Activated CD8-positive, alpha-beta memory T cell treated with anti-CD3 and anti-CD28 coated beads for 24 hours (primary cell): ENCODE measurements around the gene ASB11.
"Not testable (repeated sequence)": the region's sequence is repeated elsewhere in the genome, so short reads cannot be mapped to it uniquely, and the experiment has no call there.

Source experiments
- DNase-seq: peaks from one replicate; pipeline ENCODE4 v3.0.0-alpha.2; 2020

Gene ASB11

GRCh38 chrX:15301924-15302323 lies 13.5 kb downstream of the ASB11 start:
- DNase-seq, result no peak

DNA sequence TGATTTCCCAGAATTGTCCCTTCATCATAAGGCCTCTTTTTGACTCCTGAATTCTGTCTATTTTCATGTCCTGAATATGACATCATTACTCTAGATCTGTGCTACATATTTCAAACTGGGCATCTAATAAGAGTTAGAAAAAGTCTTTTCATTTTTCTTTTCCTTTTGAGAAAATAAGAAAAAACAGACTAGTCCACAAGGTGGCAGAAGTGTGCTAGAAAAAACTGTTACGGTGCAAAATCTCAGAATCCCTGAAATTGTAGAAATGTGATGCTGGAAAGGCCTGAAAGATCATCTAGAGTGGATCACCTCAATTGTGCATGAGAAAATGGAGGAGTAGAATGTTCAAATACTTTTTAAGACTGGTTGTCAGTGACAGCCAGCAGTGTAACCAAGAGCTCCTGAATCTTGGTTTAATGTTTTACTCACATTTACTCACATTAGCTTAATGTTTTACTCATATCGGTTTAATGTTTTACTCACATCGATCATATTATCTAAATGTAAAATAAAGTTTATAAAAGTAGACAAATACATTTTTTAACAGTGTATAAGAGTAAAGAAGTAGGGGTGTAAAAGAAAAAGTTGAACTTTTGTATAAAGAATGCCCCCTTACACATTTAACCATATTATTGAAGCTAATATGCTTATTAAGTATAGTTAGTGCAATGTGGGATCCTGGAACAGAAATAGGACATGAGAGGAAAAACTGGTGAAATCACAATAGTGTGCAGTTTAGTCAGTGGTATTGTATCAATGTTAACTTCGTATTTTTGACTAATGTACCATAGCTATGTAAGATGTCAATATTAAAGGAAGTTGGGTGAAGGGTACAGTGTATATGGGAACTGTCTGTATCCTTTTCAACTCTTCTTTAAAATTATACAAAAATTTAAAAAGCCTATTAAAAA lies 15.2 kb downstream of the ASB11 start:
- no peak for DNase-seq

GRCh38 chrX:15298780-15299179 lies 16.7 kb downstream of the ASB11 start:
- no peak for DNase-seq

- DNase-seq, result no peak
These were observed 17.2 kb downstream of the ASB11 start for GRCh38 chrX:15298201-15298600.

- no peak for DNase-seq
These were observed 22.0 kb downstream of the ASB11 start for GRCh38 chrX:15293451-15293850.

- no peak for DNase-seq
These were observed 22.6 kb downstream of the ASB11 start for GRCh38 chrX:15292861-15293260.

- DNase-seq, result no peak
These were observed 37.8 kb downstream of the ASB11 start for GRCh38 chrX:15277604-15278003.

DNA sequence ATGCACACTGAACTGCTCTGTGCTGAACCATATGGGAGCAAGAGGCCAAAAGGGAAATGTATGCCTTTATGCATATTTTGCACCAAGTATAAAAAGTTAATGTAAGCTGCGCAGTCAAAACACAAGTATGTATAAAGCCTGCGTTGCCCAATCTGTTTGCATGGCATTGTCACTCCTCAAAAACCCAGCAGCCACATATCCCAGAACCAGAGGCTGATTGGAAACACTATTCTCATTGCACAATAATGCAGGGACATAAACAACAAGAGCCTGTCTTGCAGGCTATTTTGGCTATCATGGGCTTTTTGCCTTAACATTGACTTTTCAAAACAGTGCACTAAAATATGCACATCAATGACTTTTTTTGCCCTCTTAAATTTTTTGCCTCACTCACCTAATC lies 40.5 kb downstream of the ASB11 start:
- DNase-seq, result no peak

GRCh38 chrX:15273275-15273674 lies 42.2 kb downstream of the ASB11 start:
- DNase-seq, result not testable (repeated sequence)

GRCh38 chrX:15271757-15272156 lies 43.7 kb downstream of the ASB11 start:
- DNase-seq, result no peak

GRCh38 chrX:15269618-15270521 lies 45.6 kb downstream of the ASB11 start, which contains the start of gene ASB9:
Gene ASB9, minus strand, starts transcription at chrX:15270083. Its CDS starts 209 bp downstream, at chrX:15269874.
- DNase-seq, result peak; percentile 58

GRCh38 chrX:15269120-15269519 lies 46.3 kb downstream of the ASB11 start:
- DNase-seq, result no peak

DNA sequence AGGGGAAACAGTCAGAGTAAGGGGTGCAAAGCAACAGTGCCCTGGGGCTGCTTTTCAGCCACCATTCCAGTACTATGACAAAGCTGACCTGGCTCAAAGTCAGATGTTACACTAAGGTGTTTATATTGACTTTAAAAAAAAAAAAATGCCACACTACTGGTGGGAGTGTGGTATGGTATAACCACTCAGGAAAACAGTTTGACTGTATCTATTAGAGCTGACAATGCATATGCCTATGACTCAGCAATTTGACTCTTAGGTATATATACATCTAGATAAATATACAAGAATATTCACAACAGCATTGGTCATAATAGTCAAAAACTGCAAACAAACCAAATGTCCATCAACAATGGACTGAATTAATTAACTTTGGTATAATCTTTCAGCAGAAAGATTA lies 60.6 kb downstream of the ASB11 start:
- no peak for DNase-seq

DNA sequence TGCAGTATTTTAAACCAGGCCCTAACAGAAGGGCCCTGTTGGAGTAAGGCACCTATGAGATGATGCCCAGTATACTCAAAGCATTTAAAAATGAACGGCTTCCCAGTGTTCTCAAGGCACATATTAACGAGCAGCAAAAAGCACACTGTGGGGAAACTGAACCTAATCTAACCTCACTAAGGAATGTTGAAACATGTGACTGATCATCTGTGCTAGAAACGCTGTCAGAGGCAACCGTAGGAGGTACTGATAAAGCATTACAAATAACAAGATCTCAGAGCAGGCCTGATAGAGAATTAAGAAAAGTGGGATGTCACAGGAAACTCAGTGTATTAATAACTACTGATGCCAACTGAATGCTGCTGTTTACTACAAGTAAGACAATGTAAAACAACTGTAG lies 69.5 kb downstream of the ASB11 start:
- no peak for DNase-seq

- DNase-seq, result no peak
These were observed 71.0 kb downstream of the ASB11 start for GRCh38 chrX:15244421-15244820.

- DNase-seq, result no peak
These were observed 72.4 kb downstream of the ASB11 start for GRCh38 chrX:15242899-15243555.

GRCh38 chrX:15241301-15241700 lies 74.1 kb downstream of the ASB11 start:
- no peak for DNase-seq

- no peak for DNase-seq
These were observed 75.0 kb downstream of the ASB11 start for GRCh38 chrX:15240414-15240813.

- DNase-seq, result no peak
These were observed 79.3 kb downstream of the ASB11 start for GRCh38 chrX:15236146-15236545.

DNA sequence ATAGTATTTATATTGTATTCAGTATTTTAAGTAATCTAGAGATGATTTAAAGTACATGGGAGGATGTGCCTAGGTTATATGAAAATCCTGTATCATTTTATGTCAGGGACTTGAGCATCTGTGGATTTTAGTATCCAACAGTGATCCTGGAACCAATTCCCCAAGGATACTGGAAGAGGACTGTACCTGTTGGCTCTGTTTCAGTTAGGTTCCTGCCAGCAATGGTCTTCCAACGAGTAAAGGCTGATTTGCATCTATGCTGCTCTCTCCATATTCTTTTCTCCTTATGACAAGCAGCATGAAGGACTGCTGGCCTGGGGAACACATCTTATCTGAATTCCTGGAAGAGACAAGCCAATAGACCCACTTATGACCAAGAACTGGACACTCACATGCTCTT lies 80.4 kb downstream of the ASB11 start:
- DNase-seq, result no peak

GRCh38 chrX:15233416-15234015 lies 81.9 kb downstream of the ASB11 start:
- no peak for DNase-seq
